PFSK-1 (cell line): ENCODE results near the gene PRAF2.

ENCODE experiments used
- FOXP2 ChIP-seq: optimal IDR thresholded peaks from 2 replicates; pipeline ENCODE3; 2011; ENCODE audit warnings: borderline replicate concordance, control low read depth, inconsistent platforms; ENCODE audit not compliant: insufficient read depth; ENCODE audit errors: extremely low read length, extremely low read depth
- POLR2AphosphoS5 ChIP-seq: IDR thresholded peaks from 2 replicates; pipeline ENCODE4 v1.6.1; 2012; ENCODE audit warnings: low read depth, mild to moderate bottlenecking, control low read depth, low read length, moderate library complexity
- SIN3A ChIP-seq: IDR thresholded peaks from 2 replicates; pipeline ENCODE4 v1.6.1; 2012; ENCODE audit warnings: mild to moderate bottlenecking, low read length, moderate library complexity, borderline replicate concordance; ENCODE audit not compliant: insufficient read depth
- TAF1 ChIP-seq: IDR thresholded peaks from 2 replicates; pipeline ENCODE4 v1.6.1; 2012; ENCODE audit warnings: low read length, control low read depth, borderline replicate concordance; ENCODE audit not compliant: insufficient read depth
- TF ChIP-seq, protein P1 (sequence below), 2 experiments: IDR thresholded peaks; 2 replicates each; pipeline versions ENCODE4 v1.6.1 to v1.8.0; 2011 to 2012; ENCODE audit warnings: low read depth in 2 of 2, low read length in 2 of 2, control low read depth in 1 of 2, inconsistent platforms in 1 of 2, mild to moderate bottlenecking in 1 of 2, moderate library complexity in 1 of 2; ENCODE audit not compliant: insufficient read depth in 1 of 2

The PRAF2 gene

DNA sequence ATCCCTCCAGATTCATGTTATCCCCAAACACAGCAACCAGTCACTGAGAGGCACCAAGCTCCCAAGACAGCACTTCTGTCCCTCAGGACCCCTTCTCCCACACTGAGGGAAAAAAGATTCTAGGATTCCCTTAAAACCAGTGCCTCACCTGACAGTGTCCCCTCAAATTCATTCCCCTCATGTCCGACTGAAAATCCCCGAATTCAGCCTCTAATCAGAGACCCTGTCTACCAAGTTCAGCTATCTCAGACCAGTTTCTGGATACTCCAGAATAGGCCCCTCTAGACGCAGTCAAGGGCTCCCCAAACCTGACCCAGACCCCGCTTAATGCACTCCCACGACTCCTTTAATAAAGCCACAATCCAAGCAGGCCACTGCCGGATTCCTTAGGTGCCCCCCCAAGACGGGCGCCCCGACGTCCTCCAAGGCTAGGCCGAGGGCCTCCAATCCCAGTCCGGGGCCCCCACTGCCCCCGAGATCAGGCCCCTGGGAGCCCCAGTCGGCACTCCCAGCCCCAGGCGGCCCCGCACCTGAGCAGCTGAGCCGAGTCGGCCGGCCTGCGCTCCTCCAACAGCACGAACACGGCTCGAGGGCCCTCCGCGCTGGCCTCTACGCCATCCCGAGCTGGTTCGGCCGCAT is 31.1 kb downstream of the PRAF2 start:
- TF ChIP-seq, protein P1, sequence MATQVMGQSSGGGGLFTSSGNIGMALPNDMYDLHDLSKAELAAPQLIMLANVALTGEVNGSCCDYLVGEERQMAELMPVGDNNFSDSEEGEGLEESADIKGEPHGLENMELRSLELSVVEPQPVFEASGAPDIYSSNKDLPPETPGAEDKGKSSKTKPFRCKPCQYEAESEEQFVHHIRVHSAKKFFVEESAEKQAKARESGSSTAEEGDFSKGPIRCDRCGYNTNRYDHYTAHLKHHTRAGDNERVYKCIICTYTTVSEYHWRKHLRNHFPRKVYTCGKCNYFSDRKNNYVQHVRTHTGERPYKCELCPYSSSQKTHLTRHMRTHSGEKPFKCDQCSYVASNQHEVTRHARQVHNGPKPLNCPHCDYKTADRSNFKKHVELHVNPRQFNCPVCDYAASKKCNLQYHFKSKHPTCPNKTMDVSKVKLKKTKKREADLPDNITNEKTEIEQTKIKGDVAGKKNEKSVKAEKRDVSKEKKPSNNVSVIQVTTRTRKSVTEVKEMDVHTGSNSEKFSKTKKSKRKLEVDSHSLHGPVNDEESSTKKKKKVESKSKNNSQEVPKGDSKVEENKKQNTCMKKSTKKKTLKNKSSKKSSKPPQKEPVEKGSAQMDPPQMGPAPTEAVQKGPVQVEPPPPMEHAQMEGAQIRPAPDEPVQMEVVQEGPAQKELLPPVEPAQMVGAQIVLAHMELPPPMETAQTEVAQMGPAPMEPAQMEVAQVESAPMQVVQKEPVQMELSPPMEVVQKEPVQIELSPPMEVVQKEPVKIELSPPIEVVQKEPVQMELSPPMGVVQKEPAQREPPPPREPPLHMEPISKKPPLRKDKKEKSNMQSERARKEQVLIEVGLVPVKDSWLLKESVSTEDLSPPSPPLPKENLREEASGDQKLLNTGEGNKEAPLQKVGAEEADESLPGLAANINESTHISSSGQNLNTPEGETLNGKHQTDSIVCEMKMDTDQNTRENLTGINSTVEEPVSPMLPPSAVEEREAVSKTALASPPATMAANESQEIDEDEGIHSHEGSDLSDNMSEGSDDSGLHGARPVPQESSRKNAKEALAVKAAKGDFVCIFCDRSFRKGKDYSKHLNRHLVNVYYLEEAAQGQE (IDR thresholded peaks at IDR 0.05; ENCODE audit: insufficient read depth in 1 of 2, low read depth in 2 of 2, low read length in 2 of 2): no peak
- no peak for TF ChIP-seq SIN3A
- no peak for TF ChIP-seq POLR2AphosphoS5
- TF ChIP-seq TAF1: no peak
- no peak for TF ChIP-seq FOXP2

DNA sequence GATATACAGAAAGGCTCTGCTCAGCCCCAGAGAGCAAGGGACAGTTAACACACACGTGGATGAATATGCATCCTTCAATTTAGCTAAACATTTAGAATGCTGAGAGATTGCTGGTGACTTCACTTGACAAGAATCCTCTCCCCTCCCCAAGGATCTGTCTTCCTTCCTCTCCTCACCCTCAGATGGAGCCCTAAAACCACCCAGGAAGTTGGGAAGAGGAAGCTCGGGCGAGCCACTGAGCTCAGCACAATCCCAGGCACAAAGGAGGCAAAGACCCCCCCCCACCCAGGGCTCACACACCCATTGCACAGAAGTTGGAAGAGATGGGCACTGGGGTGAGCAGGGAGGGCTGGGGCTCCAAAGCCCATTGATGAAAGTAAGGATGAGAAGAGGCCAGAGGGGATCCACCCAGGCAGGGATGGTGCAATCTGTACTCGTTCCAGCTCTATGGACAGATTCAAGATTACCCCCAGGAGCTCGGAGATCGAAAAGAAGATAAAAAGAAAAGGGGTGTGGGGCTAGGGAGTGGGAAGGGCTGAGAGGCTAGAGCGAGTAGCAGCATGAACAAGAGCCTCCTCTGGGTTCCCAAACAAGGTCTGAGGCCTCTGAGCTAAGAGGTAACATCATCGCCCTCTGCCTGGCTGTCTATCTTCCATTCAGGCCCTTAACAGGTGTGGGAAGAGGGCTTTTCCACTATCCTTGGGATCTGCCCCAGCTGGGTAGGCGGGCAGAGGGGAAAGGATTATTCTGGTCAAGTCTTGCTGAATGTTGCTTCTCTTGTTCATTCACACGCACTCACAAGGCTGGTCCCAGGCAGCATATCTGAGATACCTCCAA is 31.8 kb downstream of the PRAF2 start:
- no peak for TF ChIP-seq FOXP2
- TF ChIP-seq POLR2AphosphoS5: no peak
- TF ChIP-seq TAF1: no peak
- TF ChIP-seq SIN3A: no peak
- TF ChIP-seq, protein P1 (IDR thresholded peaks at IDR 0.05; ENCODE audit: insufficient read depth in 1 of 2, low read depth in 2 of 2, low read length in 2 of 2): no peak

DNA sequence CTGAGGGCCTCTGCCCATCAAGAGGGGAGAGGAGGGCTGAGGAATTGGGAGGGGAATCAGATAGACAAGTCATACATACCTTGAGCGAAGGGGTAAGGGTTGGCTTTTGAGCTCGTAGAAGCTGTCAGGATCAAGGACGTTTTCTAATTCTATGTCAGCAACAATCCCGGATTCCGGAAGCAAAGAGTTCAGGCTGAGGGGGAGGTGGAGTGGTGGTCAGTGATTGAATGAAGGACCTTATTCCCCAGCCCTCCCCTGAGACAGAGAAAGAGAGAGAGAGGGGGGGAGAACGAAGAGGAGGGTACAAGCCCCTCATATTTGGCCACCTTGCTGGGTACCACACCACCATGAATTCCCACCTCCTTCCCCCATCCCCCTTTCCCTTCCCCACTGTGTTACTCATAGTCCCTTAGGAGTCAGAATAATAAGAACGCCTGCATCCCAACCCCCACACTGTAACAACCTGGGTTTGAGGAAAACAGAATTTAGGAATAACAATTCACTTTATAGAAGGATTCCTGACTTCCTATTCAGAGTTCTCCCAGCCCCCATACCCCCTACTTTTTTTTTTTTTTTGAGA is 33.3 kb downstream of the PRAF2 start:
- TF ChIP-seq TAF1: no peak
- no peak for TF ChIP-seq POLR2AphosphoS5

DNA sequence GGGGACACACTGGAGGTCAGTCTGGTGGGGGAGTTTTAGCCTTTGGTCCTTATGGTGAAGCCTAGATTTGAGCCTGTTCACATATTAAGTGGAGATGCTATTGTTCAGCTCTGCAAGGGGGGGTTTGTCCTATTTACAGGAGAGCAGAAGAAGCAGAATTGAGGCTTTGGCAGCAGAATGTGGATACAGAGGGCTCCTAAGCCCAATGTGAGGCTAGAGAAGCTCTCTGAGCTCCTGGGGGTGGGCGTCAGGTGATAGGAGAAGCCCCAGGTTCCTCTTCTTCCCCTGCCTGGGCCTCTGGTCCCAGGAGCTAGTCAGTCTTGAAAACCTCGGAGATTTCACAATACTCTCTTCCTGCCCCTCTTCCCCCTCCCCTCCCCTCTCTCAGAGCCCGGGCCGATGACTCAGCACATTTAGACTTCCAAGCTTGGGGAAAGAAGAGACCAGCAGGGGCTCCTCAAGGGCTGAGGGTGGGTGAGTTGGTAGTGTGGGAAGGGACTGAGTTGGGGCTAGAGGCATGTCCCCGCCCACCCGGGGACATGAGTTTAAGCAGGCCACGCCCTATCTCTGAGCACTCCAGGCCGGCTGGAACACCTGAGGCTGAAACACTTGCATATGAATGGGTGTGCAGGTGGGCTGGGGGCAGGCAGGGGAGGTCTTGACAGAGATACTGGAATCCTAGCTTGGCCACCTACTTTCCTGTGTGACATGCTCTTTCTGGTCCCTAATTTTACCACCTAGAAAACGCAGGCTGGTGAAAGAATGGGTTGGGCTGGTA is 34.0 kb downstream of the PRAF2 start:
- TF ChIP-seq FOXP2 (no peak), TAF1 (no peak), POLR2AphosphoS5 (no peak), SIN3A (no peak)
- TF ChIP-seq, protein P1 (IDR thresholded peaks at IDR 0.05; ENCODE audit: insufficient read depth in 1 of 2, low read depth in 2 of 2, low read length in 2 of 2): no peak

DNA sequence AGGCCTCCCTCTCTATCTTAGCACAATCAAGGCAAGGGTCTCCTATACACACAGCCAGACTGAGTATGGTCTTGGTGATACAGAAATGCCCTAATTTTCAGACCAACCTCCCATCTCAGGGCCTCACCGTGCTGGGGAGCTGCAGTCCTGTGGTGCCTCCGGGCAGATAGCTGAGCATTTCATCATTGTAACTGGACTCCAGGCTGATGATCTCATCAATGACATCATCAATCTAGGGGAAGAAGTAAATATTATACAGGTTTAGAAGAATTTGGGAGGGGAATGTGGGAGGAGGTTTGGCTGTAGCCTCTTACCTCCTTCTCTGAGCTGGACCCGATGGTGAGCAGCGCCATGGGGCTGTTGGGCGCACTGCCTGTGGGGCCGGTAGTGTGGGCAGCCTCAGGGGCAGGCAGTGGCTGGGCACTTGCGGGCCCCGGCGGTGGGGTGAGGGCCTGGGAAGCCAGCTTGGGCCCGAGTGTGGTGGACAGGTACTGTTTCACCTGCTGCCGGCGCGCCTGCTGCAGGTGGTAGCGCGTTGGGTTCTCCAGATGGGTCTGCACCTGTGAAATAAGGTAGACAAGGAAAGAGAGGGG is 35.8 kb downstream of the PRAF2 start:
- TF ChIP-seq POLR2AphosphoS5 (no peak), TAF1 (no peak), FOXP2 (no peak), SIN3A (no peak)
- TF ChIP-seq, protein P1 (IDR thresholded peaks at IDR 0.05; ENCODE audit: insufficient read depth in 1 of 2, low read depth in 2 of 2, low read length in 2 of 2): no peak
